ENCODE data around the gene ZFP36L2.

DNA sequence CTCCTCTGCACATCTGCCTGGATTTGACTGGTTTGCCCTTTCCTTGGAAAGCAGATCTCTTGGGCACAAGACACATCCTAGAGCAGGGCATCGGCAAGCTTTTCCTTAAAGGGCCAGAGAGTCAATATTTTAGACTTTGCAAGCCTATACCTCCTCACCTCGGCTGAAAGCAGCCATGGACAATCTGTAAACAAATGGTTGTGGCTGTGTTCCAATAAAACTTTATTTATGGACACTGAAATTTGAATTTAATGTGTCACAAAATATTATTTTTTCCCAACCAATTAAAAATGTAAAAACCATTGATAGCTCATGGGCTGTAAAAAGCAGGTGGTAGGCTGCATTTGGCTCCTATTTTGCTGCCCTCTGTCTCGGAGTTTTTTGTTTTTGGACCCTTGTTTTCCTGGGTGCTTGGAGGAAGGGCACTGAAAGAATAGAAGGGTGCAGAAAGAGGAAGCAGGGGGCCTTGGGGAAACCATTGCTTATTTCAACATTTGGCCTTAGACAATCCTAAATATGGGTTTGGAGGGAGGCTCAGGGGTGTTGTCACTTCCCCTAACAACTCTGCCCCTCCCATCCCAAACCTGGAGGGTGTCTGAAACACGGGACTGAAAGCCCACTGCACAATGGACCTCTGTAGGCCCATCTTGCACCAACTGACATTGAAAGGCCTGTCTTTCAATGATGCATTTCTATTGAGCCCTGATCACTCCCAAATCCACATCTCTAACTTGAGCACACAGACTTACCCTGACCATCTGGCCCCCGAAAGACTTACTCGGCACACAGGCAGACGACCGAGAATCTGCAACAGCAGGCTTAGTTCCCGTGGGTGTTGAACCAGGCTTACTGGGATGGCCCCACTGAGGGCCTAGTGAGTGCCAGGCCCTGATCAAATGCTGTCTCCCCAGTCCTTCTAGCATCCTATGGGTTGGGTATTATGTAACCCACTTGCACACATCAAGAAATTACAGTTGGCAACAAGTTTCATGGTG is 7.1 kb upstream of the ZFP36L2 start:
- TF ChIP-seq POLR2A (IDR thresholded peaks at IDR 0.05; ENCODE audit: low read length) (no peak), GATA1 (IDR thresholded peaks at IDR 0.05; ENCODE audit: low read depth, low read length) (no peak)
